GM19240 (cell line): ENCODE measurements around the gene ADAMTS17.

Experiments used
- DNase-seq: peaks from one replicate; pipeline ENCODE4 v3.0.0; 2011; ENCODE audit warnings: low spot score; ENCODE audit not compliant: insufficient read length

Gene ADAMTS17

DNA sequence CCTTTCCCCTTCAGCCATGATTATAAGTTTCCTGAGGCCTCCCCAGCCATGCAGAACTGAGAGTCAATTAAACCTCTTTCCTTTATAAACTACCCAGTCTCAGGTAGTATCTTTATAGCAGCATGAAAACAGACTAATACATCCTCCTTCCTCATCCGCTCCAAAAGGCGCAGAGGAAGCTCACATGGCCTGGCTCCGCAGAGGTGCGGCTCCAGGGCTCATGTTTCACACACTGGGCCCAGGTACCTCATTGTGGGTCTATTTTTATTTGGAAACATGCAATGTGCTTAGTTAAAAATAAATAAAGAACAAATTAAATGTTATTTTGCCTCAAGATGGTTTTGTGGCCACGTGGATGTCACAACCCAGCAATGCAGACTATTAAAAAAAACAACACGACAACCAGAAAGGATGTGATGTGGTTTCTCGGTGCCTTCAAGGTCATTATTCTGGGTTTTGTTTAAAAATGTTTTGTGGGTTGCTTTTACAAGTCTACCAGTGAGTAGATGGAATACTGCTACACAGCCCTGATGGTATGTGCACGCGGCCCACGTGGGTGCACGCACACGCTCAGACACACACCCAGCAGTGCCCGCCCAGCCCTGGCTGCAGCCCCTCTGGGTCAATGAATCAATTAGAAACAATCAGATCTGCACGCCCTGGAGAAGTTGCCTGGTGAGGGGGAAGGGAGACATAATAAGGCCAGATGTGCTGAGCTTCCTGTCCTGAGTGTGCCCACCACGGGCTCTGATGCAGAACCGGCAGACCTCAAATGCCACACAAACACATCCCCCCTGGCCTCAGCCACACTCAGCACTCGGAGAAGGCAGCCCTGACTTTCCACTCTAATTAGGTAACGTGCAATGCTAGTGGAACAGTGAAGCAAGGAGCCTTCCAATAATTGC, 140.1 kb downstream of the ADAMTS17 start:
- DNase-seq, result no peak

DNA sequence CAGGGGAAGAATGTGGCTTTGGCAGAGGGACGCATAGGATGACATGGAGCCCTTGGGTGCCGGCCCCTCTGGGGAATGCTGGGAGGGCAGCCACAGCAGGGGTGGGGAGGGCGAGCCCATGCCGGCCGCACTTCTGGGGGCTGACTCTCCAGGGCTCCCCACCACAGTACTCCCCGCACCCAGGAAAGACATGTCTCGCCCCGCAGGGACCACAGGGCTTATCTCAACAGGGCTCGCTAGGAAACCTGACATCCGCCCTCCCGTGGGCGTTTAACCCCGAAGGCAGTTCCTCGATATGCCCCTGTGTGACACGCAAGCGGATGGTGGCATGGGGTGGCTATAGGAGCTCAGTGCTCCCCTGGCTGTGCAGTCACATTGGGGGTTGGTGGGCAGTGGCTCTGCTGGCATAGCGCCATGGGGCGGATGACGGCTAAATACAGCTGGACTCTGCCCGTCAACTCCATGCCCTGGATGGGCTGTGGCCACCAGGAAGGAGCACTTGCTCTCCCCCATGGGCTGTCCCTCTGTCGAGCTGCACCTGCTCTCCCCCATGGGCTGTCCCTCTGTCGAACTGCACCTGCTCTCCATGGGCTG, 141.4 kb downstream of the ADAMTS17 start:
- DNase-seq, result no peak

DNA sequence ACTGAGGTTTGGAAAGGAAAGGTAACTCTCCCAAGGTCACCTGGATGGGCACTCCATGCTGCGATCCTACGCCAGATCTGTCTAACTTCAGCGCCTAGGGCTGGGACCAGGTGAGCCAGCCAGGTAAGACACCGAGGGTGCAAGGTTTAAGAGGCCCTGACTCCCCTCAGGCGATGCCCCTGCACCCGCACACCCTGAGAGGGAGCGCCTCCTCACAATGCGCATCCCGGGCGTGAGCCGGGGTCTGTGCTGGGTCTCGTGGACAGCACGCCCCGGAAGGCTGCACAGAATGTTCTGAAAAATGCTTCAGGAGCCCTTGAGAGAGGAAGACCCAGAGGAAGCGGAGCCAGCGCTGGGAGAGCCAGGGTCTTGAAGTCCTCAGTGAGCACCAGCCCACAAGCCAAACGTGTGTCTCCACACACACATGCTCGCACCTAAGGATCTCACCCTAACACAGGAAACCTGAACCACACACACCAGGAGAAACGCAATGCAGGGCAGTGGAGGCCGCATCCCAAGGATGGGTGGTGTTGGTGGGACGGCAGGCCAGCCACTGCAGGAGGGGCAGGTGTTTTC, 142.0 kb downstream of the ADAMTS17 start:
- no peak for DNase-seq

DNA sequence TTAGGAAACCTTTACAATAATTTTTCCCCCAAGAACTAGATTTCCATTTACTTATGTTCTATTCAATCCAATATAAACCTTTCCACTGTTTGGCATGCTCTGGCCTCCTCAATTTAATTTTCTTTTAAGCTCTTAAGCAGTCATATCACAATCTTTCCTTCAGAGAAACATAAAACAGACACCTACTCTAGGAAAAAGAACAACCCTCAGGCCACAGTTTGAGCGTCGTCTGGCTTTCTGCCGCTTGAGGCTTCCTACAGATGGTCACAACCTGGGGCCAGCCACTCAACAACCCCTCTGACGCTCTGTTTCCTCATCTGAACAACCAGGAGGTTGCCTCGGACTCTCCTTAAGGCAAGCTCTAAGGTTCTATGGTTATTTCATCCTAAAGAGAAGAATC, 143.3 kb downstream of the ADAMTS17 start:
- DNase-seq, result no peak

DNA sequence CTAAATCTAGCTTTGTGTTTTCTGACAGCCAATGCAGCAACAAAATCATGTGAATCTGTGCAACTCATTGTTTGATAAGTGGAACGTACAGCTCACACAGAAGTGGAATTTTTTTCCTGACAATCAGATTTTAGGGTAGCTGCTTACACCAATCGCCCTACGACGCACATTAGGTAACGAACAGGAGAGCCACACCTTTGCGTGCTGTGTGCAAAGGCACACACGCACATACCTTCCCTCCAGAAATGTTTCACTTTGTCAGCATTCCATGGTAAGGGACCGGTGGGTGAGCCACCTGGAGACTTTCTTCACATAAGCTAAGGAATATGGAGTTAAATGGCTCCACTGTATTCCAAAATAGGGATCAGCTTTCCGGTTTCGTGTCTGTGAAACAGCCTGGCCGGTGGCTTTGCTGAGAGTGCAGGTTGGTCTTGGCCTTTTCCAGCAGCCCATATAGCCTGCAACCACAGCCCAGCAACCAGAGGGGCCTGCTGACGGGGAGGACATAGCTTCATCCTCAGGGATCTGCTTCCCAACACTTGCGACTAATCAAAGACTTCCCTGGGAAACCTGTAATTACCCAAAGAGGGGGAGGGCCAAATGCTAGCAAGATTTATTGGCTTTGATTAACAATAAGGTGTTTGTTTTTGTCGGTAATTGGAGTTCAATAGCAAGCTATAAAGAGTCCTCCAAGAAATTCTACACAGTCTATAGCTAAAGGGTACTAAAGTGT, 145.3 kb downstream of the ADAMTS17 start:
- DNase-seq, result no peak

DNA sequence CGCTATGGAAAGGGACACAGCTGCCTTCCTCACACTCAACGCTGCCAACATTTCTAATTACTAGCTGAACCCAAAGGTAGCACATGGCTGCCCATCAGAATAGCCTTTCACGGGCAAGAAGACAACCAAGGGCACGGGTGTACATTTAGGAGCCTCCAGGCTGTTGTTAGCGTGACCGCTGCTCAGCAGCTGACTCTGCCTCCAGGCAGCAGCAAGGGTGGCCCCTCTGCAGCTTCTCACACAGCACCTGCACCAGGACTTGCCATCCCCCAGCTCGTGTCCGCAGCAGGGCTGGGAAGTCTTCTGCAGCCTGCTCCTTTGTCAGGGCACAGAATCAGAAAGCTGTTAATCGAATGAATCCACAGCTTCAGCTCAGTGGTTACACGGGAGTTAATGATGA, 146.8 kb downstream of the ADAMTS17 start:
- DNase-seq, result no peak

DNA sequence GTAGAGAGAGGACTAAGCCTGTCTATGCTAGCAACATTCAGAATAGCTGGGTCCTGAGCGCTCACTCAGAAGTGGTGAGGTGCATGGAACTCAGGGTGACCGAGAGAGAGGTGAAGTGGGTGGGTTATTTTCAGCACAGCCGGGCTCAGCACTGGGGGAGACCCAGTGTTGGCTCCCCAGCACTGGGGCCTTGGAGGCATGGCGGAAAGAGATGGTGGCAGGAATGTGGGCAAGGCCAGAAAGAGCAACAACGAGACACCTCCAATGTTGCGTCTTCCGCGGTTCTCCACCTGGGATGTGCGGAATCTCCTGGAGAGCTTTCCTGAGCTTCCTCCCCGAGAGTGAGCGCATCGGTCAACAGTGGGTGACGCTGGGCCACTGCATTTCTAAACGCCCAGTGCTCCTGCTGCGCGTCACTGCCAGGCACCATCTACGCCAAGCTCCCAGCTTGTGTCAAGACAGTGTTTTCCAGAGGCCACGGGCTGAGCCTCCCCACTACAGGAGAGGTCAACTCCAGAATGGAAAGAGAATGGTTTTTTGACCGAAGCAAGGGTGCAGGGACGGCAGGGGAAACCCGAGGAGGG, 148.4 kb downstream of the ADAMTS17 start:
- DNase-seq, result no peak

DNA sequence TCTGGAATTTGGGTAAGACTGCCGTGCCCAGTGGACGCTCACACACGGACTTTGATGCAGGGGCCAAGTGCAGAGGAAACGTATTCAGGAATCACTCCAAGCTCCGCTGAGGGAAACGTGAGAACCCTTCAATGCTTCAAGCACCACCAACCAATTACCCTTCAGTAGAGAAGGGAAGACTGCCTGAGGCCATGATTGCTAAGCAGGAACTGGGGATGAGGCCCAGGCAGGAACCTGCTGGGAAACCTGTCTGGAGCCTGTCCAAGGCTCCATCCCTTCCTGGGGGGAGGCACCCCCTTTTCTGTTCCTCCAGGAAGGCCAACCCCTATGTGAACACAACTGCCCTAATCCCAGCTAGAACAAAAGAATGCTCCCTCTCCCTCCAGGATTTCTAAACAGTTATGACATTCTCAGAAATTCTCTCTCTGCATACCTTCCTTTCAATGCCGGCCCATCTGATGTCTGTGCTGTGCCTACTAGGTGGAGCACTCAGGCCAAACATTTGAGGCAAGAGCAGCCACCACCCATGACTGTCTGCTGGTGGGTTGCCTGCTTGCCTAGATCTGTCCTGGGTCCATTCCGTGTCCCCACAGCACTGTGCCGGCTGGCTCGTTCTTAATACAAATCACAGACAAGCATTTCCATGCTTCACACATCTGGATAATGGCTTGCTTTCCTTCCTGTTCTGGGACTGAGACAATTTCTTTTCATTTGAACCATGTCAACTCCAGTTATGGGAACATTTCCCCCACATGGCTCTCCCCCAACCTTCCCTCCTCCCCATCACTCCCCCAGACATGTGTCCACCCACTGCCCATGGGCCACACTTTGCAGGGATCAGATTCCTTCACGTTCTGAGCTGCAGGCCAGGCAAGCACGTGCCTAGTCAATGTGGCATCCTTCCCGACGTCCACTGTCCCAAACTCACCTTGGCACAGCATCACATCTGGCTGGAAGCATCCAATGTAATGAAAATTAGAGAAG, 149.4 kb downstream of the ADAMTS17 start:
- no peak for DNase-seq

DNA sequence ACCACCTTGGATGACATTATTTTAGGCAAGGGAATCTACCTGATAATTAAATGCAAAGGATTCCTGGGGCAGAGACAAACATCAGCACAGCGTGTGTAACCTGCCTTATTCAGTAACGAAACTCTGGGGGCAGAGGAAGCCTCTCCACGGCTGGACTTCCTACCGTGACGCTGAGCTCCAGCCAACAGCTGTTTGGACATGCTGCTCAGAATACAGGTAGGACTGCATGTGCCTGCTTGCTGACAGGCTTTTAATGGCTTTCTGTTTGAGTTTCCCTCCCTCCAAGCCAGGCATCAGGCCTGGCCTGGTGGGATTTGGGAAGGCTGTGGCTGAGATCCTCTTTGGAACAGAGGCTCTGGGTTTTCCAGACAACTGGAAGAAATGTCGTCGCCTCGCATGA, 150.6 kb downstream of the ADAMTS17 start:
- DNase-seq, result no peak

DNA sequence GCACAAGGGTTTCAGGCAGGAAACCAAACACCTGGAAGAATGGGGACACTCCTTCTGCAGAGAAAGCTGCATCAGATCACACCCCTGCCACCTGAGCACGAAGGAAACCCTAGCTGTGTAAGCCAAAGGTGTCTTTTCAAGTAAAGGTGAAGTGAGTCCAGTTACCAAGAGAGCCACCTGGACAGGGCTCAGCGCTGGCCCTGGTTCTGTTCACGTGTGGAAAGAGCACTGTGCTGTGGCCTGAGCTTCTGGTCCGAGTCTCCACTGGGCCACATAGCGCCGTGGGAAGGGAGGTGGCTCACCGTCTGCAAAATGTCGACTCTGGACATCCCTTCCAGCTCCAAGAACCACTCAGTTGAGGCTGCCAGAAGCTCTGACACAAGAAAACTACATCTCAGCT, 151.1 kb downstream of the ADAMTS17 start:
- DNase-seq, result no peak

DNA sequence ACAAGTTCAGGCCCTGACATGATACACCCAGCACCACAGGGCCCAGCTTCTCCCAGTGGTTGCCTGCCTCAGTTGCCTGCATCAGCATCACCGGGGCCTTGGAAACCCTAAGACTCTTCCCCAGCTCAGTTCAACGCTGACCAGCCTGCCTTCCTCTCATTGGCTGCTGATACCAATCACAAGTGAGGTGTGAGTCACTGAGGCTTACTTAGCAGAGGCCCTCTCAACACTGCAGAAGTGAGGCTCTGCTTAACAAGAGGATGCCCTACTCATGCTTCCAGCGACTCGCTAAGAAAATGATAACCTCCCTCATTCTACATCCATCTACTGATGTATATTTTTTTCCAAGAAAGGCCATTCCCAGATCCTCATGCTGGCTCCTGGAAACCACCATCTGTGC, 151.9 kb downstream of the ADAMTS17 start:
- no peak for DNase-seq

DNA sequence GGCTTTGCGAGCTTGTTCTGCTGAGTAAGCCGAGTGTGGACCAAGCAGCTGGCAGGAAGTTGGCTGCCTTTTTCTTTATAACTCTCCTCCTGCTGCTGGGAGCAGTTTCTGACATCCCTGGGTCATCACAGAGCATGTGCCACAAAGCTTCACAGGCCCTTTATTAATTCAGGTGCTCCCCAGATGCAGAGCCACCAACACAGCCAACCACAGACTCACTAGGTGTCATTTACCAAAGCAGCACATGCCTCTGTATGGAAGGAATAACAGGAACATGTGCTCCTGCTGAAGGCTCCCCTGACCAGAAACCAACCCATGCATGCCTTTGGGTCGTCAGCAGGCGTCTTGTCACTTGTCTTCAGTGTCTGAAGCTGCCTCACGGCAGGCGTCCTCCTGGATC, 152.5 kb downstream of the ADAMTS17 start:
- no peak for DNase-seq

DNA sequence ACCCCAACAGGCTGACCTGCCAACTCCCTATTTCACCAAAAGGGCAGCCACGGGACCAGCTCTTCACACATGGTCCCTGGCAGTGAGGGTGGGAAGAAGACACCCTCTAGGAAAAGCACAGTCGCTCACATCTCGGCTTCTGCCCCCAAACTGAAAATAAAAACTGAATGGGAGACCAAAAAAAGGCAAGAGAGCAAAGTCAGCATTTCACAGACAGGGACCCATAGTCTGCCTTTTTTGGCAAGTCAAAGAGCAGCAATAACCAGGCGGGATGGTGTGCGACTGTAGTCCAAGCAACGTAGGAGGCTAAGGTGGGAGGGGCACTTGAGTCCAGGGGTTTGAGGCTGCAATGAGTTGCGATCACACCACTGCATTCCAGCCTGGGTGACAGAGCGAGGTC, 154.1 kb downstream of the ADAMTS17 start:
- DNase-seq, result no peak

DNA sequence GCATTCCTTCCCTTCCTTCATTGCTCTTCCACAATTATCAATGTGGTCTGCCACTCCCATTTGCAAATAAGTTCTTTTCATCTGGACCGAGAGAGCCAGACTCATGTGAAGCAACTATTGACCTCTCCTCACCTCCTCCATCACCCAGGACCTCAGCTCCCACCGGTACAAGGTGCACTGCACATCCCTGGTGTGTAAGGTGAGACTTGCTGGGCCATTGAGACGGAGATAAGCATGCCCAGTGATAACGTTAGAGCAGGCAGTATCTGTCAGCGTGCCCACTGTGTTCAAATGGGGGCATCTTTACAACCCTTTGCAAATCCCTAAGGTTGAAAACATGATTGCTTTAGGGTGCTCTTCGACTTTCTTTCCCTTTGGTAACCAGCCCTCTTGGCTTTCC, 154.8 kb downstream of the ADAMTS17 start:
- no peak for DNase-seq

DNA sequence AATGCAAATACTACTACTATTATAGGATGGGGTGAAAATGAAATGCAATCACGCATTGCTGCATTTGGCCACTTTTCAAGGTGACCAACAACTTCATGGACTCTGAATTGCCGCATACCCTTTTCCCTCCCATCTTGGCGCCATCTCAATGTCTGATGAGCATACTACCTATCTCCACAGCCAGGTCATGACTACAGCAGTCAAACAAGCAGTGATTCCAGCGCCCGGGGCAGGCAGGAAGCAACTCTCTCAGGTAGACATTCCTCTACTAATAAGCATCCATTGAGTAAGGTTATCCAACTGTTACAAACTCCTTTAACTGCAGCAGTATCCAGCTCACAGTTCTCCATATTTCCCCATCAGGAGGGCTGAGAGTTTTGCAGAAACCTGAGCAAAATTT, 155.4 kb downstream of the ADAMTS17 start:
- no peak for DNase-seq

DNA sequence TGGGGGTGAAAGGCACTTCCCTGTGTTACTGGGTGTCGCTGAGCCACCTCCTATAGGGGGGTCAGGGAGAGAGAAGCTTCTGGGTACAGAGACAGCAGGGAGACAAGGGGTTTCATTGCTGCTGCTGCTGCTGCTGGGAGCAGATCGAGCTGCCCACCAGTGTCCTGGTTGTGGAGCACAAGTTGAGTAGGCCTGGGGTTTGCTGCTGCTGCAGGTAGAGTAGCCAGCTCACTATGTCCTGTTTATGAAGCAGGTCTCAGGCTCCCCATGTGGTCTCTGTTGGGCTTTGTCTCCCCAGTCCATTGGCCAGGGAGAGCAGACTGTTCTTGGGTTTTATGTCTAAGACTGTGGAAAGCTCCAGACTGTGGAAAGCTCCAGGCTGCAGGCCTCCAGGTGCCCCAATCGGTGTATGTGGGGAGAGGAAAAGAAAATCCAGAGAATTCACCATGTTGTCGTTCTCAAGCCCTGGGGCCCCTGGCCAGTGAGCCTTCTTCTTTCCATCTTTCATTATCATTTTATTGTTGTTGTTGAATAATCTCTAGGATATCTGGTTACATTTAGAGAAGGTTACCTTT, 157.8 kb downstream of the ADAMTS17 start:
- DNase-seq, result no peak

DNA sequence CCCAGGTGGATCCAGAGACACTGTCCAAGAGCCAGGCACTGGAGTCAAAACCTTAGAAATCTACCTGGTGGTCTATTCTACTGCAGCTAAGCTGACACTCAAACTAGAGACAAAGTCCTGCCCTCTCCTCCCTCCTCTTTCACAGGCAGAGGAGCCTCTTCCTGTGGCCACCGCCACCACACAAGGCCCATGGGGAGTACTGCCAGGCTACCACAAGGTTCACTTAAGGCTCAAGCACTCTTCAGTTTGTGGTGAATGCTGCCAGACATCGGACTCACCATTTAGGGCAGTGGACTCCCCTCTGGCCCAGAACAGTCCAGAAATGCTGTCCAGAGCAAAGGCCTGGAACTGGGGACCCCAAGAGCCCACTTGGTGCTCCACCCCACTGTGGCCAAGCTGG, 160.9 kb downstream of the ADAMTS17 start:
- DNase-seq, result no peak

DNA sequence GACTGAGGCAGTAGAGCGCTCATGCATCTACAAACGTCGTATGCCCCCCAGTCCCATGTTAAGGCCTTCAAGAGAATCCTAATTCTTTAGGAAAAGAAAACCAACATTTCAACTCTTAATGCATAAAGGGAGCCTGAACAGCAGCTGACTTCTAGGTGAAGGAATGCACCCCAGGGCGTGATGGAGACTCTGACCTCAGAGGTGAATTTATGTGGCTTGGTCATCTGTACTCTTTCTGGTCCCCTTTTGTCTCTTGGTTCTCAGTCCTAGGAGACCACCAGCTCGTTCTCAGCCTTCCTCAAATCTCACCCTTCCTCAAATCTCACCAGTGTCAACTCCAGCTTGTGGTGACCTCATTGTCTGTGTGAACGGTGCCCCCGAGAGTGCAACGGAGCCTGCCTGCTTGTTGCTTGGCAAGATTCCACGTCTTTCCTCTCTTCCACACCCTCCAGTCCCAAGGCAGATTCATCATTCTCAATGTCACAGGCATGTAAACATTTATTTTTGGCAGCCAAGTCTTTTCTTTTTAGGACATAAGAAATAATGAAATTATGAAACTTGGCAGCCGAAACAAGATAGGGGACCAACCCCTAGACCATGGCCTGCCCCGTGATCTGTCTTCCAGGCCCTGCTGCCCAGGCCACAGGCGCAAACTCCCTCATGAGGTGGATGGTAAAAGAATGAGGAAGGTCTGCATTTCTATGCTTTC, 166.2 kb downstream of the ADAMTS17 start:
- DNase-seq, result no peak

DNA sequence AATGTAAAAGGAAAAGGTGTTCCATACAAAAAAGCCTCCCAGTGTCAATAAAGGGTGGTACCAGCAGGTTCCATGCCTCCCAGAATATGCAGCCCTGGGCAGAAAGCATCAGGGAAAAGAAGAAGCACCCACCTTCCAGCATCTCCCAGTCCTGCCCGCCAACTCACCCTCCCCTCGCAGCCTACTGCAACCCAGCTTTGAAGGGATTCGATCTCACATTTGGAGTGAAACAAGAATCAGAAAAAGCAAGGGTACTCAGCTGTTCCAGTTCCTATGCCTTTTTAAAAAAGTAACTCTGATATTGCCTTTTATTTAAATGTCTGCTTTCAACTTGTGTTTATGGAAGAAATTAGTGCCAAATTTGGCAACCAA, 166.9 kb downstream of the ADAMTS17 start:
- no peak for DNase-seq
